Central memory CD8-positive, alpha-beta T cell (primary cell): ENCODE measurements around the gene CBFA2T3.

Experiments used
- ATAC-seq: fragments of 150-1000 bp; cut with Tn5 transposase; replicated peaks from 2 replicates; pipeline ENCODE4 v1.10.0; 2022; ENCODE audit warnings: mild to moderate bottlenecking, moderate FRiP score, moderate number of reproducible peaks; ENCODE audit not compliant: poor library complexity, severe bottlenecking; ENCODE audit errors: extremely low read depth
- DNase-seq, 2 donors: peaks; one replicate each; pipeline ENCODE4 v3.0.0; 2021; ENCODE audit warnings: low spot score in 2 of 2
- H3K27ac Mint-ChIP-seq: one replicate; pipeline ENCODE4 v1.8.0; 2022; ENCODE audit warnings: low read depth, mild to moderate bottlenecking, moderate library complexity, mixed read lengths
- H3K27me3 Mint-ChIP-seq: one replicate; pipeline ENCODE4 v1.8.0; 2022; ENCODE audit warnings: mixed read lengths
- H3K36me3 Mint-ChIP-seq: one replicate; pipeline ENCODE4 v1.8.0; 2022; ENCODE audit warnings: mild to moderate bottlenecking, moderate library complexity, mixed read lengths; ENCODE audit not compliant: insufficient read depth
- H3K4me1 Mint-ChIP-seq: one replicate; pipeline ENCODE4 v1.8.0; 2022; ENCODE audit warnings: mixed read lengths
- H3K4me3 Mint-ChIP-seq: one replicate; pipeline ENCODE4 v1.8.0; 2022; ENCODE audit warnings: mild to moderate bottlenecking, moderate library complexity, mixed read lengths
- H3K9me3 Mint-ChIP-seq: one replicate; pipeline ENCODE4 v1.8.0; 2022; ENCODE audit warnings: mixed read lengths

The CBFA2T3 gene

DNA sequence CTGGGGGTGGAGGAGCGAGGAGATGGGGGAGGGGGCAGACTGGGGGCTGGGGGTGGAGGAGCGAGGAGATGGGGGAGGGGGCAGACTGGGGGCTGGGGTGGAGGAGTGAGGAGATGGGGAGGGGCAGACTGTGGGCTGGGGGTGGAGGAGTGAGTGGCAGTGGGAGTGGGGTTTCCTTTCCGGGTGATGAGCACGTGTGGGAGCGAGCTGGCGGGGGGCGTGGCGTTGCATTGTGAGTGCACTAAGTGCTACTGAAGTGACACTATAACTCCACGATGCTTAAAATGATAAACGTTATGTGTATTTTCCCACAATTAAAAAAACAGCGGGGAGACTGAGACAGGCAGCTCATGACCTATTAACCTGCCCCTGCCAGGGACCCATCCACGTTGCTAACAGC is 46.3 kb downstream of the CBFA2T3 start:
- Mint-ChIP-seq H3K27me3 (no peaks in the 10 kb centered on the region), H3K36me3 (peaks cover 7% of the 10 kb centered on the region), H3K27ac (no peak overlapping the region), H3K9me3 (no peaks in the 10 kb centered on the region), H3K4me1 (no peaks in the 10 kb centered on the region), H3K4me3 (no peak overlapping the region)
- DNase-seq (no peak), ATAC-seq (no peak)

DNA sequence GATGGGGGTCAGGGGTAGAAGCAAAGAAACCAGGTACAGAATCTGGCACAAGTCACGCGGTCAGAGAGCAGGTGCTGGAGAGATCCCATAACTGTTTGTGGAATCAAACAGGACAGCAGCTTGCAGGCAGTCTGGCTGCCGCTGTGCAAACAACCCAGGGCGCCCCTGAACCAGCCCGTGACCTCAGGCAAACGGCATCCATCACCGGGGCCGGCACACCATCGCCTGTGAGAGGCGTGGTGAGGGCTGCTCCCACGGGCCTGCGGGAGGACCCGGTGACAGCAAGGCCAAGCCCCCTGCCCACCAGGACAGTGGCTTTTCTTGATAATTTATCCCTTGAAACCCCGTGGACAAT is 47.9 kb downstream of the CBFA2T3 start:
- no peaks in the 10 kb centered on the region for H3K4me1 Mint-ChIP-seq
- no peaks in the 10 kb centered on the region for H3K27me3 Mint-ChIP-seq
- H3K36me3 Mint-ChIP-seq = peaks cover 7% of the 10 kb centered on the region
- no peak for ATAC-seq
- no peaks in the 10 kb centered on the region for H3K9me3 Mint-ChIP-seq
- no peak for DNase-seq
- no peak overlapping the region for H3K27ac Mint-ChIP-seq
- no peak overlapping the region for H3K4me3 Mint-ChIP-seq

DNA sequence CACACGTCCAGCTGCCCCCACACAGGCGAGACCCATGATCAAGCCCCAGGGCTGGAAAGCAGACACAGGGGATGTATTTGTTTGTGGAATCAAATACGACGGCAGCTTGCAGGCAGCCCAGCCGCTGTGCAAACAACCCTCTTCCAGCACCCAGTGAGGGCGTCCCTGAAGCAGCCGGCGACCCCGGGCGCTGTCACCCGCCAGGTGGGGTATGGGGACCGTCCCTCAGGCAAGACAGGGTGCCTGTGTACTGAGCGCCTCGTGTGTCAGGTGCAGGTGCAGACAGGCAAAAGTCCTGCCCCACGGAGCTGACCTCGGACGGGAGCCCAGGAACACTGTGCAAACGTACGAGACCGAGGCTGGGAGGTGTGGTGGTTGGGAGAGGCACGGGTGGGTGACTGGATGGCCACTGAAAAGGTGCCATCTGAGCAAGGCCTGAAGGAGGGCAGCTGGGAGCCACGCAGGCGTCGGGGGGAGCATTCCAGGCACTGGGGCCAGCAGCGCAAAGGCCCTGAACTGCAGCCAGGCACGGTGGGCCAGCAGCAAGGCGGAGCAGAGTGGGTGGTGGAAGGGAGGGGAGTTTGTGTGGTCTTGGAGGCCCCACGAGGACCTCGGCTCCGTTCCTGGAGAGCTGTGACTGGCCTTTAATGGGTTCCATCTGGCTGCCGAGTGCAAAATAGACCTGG is 48.5 kb downstream of the CBFA2T3 start:
- H3K9me3 Mint-ChIP-seq = no peaks in the 10 kb centered on the region
- H3K4me1 Mint-ChIP-seq = no peaks in the 10 kb centered on the region
- H3K27ac Mint-ChIP-seq = no peak overlapping the region
- H3K4me3 Mint-ChIP-seq = no peak overlapping the region
- no peak for DNase-seq
- peaks cover 6% of the 10 kb centered on the region for H3K36me3 Mint-ChIP-seq
- H3K27me3 Mint-ChIP-seq = no peaks in the 10 kb centered on the region
- ATAC-seq = no peak

DNA sequence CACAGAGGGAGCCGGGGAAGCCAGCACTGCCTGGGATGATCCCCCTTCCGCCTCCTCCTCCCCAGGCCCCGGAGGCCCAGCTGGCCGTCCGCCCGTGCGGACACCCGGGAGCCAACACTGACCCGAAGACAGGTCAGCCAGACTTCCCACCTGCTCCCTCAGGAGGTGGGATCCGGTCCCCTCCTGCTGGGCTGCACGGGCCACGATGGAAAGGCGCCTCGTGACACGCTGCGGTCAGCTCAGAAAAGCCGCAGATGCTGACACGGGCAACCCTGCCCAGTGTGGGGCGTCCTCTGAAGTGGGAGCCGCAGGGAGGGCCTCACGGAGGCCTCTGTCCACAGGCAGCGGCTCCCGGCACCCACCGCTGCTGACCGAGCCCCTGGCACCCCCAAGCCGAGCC is 49.3 kb downstream of the CBFA2T3 start:
- H3K36me3 Mint-ChIP-seq = peaks cover 6% of the 10 kb centered on the region

GRCh38 chr16:88927010-88927409 is 50.0 kb downstream of the CBFA2T3 start:
- ATAC-seq (no peak), DNase-seq (no peak)
- Mint-ChIP-seq H3K27ac (no peak overlapping the region), H3K4me1 (no peaks in the 10 kb centered on the region), H3K9me3 (no peaks in the 10 kb centered on the region), H3K36me3 (peaks cover 4% of the 10 kb centered on the region), H3K4me3 (no peak overlapping the region), H3K27me3 (no peaks in the 10 kb centered on the region)

More for the DNA sequence above, 49.3 kb downstream of the CBFA2T3 start:
- Mint-ChIP-seq H3K4me1 (no peaks in the 10 kb centered on the region), H3K9me3 (no peaks in the 10 kb centered on the region), H3K27me3 (no peaks in the 10 kb centered on the region), H3K4me3 (no peak overlapping the region), H3K27ac (no peak overlapping the region)
- ATAC-seq (no peak), DNase-seq (no peak)

DNA sequence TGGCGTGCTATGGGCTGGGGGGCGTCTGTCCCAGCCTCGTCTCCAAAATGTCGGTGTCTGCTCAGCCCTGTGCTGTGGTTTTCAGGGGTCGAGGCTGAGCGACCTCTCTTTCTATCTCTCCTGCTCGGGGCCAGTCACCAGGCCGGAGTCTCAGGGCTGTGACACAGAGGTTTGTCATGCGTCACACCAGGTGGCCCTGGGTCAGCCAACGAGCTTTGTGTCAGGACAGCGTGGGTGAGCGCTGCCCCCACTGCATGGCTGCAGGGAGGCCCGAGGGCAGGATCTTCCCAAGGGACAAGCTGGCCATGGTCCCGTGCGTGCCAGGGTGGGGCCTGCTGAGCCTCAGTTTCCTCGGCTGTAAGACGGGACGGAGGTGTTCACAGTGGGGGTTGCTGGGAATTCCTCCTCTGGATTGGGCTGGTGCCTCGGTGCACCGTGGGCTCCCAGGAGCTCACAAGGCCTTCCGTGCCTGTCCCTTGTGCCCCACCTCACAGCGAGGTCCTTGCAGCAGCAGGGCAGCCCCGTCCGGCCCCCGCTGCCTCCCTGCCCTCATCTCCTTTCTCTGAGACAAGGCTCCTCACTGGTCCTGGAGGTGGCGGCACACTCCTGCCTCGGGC is 50.5 kb downstream of the CBFA2T3 start:
- Mint-ChIP-seq H3K27ac (no peak overlapping the region), H3K9me3 (no peaks in the 10 kb centered on the region), H3K36me3 (peaks cover 4% of the 10 kb centered on the region), H3K4me1 (no peaks in the 10 kb centered on the region), H3K4me3 (no peak overlapping the region), H3K27me3 (no peaks in the 10 kb centered on the region)
- no peak for DNase-seq
- no peak for ATAC-seq

DNA sequence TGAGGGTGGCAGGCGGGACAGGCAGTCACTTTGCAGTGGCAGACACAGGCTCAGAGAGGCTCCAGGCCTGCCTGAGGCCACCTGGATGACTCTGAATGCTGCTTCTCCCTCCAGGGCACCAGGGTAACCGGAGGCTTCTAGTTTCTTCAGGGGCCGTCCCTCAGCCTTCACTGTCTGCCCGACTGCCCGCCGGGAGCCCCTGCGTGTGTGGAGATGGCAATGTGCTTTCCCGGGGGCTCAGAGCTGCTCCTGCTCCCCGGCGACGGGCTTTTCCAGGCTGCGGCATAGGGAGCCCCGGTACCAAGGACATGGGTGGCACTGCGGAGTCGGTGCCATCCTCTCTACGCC is 51.5 kb downstream of the CBFA2T3 start:
- Mint-ChIP-seq H3K9me3 (no peaks in the 10 kb centered on the region), H3K27me3 (no peaks in the 10 kb centered on the region), H3K36me3 (peaks cover 4% of the 10 kb centered on the region), H3K4me1 (no peaks in the 10 kb centered on the region), H3K4me3 (no peak overlapping the region), H3K27ac (no peak overlapping the region)
- ATAC-seq (no peak), DNase-seq (no peak)

GRCh38 chr16:88924834-88925539 is 52.0 kb downstream of the CBFA2T3 start:
- DNase-seq (no peak), ATAC-seq (no peak)
- Mint-ChIP-seq H3K27ac (no peak overlapping the region), H3K4me3 (no peak overlapping the region), H3K27me3 (no peaks in the 10 kb centered on the region), H3K36me3 (peaks cover 4% of the 10 kb centered on the region), H3K9me3 (no peaks in the 10 kb centered on the region), H3K4me1 (no peaks in the 10 kb centered on the region)

GRCh38 chr16:88923926-88924833 is 52.8 kb downstream of the CBFA2T3 start:
- DNase-seq (no peak), ATAC-seq (no peak)
- no peaks in the 10 kb centered on the region for H3K9me3 Mint-ChIP-seq
- peaks cover 4% of the 10 kb centered on the region for H3K27me3 Mint-ChIP-seq
- H3K4me1 Mint-ChIP-seq = no peaks in the 10 kb centered on the region
- peaks cover 2% of the 10 kb centered on the region for H3K36me3 Mint-ChIP-seq
- H3K27ac Mint-ChIP-seq = no peak overlapping the region
- no peak overlapping the region for H3K4me3 Mint-ChIP-seq

- Mint-ChIP-seq H3K4me1 (no peaks in the 10 kb centered on the region), H3K27ac (no peak overlapping the region), H3K27me3 (peaks cover 8% of the 10 kb centered on the region)
Measured at GRCh38 chr16:88923450-88923849, 53.6 kb downstream of the CBFA2T3 start.

DNA sequence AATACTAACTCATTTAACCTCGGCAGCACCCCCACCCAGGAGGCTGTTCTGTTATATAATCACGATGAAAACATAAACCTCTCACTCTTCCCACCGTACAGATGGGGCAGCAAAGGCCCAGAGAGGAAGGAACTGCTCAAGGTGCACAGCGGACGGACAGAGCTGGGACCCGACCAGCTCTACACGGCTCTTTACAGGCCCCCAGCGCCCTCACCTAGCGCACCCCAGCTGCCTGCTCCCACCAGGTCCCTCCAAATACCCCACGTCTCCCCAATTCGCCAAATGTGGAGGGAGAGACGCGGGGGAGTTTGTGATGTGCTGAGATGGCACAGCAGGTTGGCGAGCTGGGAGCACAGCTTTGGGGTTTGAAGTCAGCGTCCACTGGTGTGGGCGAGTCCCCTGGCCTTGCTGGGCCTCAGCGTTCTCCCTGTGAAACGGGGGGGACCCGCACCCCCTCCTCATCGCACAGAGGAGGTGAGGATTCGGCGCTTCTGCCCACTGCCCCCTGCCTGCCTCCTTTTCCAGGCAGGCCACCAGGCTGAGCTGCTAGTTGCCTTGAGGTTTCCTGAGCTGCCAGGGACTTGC is 54.1 kb downstream of the CBFA2T3 start:
- H3K27ac Mint-ChIP-seq = no peak overlapping the region

More at GRCh38 chr16:88923450-88923849, 53.6 kb downstream of the CBFA2T3 start:
- H3K9me3 Mint-ChIP-seq = no peaks in the 10 kb centered on the region
- H3K36me3 Mint-ChIP-seq = peaks cover under 1% of the 10 kb centered on the region
- no peak for ATAC-seq
- no peak for DNase-seq
- no peak overlapping the region for H3K4me3 Mint-ChIP-seq

DNA sequence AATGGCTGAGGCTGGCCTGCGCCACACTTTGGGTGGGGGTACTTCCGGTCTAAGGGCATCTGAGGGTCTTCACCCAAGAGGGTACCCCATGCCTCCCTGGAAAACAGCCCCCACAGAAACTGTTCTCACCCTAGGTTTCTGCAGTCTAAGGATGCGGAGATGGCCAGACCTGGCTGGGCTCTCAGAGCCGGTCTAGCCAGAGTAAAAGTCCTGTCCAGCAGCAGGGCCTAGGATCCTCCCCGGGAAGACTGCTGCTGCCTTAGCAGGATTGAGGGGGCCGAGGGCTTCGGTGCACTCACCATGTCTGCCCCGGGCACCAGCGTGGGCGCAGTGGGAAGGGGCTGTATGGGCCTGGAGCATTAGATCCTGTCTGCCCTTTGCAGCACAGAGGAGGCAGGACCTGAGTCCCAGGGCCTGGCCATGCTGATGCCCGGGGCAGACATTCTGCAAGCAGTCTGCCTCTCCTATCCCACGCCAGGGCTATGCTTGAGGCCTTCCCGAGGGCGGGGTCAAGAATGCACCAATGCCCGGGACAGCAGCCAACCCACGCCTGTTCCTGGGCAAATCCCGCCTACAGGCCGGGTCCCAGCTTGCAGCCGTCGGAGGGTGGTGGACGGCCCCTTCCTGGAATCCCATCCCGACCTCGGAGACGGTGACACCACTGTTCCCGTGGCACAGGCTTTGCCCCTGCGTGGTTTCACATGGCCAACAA is 54.7 kb downstream of the CBFA2T3 start:
- Mint-ChIP-seq H3K9me3 (no peaks in the 10 kb centered on the region), H3K4me3 (no peak overlapping the region), H3K4me1 (no peaks in the 10 kb centered on the region), H3K36me3 (peaks cover 2% of the 10 kb centered on the region), H3K27me3 (peaks cover 17% of the 10 kb centered on the region), H3K27ac (no peak overlapping the region)
- ATAC-seq = no peak
- no peak for DNase-seq

More for the DNA sequence above, 54.1 kb downstream of the CBFA2T3 start:
- Mint-ChIP-seq H3K27me3 (peaks cover 10% of the 10 kb centered on the region), H3K4me3 (no peak overlapping the region), H3K4me1 (no peaks in the 10 kb centered on the region), H3K36me3 (no peaks in the 10 kb centered on the region), H3K9me3 (no peaks in the 10 kb centered on the region)
- no peak for ATAC-seq
- DNase-seq = no peak
